ENCODE results near the gene ACTRT2.

Gene ACTRT2

DNA sequence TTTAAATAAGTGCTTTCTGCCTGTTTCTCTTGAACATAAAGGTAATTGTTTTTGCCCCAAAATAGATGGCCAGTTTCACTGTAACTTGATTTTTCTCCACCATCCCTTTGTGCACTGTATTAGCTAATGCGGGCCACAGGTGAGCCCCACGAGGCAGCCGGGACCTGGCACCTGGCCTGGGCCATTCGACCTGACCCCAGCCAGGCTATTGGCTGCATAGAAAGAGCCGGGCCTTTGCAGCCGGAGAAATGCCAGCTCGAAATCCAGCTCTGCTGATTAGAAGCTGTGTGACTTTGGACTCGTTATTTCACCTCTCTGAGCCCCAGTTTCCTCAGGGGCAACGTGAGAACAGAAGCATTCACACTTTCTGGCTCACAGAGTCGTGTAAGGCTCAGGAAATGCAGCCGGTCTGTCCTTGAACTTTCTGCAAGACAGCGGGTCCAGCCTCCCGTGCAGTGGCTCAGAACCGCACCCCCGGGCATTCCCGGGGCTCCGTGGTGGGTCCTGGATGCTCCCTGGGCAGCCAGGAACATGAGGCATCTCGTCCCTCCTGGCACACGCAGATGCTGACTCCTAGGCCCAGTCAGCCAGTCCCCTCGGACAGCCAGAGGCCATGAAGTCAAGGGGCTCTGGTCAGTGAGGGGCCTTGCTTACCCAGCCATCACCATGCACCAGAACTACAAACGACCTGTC, 37.4 kb upstream of the ACTRT2 start:
- no peak for DNase-seq (ENCODE audit: low spot score)

DNA sequence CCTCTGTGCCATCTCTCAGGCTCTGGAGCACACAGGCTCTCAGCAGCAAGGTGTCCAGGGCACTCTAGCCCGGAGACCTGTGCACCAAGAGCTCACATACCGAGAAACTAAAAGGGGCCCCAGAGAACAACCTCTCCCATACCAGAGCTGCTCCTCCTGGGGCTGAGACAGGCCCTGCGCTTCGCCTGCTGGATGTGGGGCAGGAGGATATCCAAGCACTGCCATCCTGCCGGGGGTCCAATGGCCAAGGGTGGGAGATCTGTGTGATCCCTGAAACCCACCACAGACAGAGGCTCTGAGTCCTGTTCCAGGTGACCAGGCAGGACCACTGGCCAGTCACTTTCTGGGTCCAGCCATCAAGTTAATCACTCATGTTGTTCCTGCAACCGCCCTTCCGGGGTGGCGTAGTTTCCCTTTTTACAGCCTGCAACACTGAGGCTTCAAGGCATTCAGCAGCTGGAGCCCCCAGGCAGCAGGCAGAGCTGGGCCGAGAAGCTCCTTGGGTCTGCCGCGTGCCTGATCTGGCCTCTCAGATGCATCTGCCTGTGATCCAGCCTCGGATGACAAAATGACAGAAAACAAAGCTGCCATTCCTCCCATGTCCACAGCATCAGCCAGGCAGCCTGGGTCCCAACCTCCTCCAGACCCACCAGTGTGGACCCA, 36.7 kb upstream of the ACTRT2 start:
- no peak for DNase-seq (ENCODE audit: low spot score)

DNA sequence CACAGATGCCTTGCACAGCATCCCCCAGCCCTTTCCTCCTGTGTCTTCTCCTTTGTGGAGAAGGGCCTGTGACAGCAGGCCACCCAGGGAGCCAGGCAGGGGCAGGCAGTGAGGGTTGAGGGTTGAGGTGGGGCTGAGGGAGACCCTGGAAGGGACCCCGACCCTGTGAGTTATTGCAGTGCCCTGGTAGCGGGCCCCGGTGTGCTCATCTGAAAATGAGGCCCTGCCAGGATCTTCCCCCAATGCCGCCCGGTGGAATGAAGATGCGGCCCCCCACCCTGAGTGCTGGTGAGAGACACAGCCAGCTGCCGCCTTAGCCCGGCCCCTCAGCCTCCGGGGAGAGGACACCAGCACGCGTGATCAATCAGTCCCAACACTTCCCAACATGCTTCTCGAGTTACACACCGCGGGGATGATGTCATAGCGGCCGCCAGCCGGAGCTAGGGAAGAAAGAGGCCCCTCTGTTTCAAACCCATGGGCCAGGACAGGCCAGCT, 36.2 kb upstream of the ACTRT2 start:
- DNase-seq (ENCODE audit: low spot score): no peak

DNA sequence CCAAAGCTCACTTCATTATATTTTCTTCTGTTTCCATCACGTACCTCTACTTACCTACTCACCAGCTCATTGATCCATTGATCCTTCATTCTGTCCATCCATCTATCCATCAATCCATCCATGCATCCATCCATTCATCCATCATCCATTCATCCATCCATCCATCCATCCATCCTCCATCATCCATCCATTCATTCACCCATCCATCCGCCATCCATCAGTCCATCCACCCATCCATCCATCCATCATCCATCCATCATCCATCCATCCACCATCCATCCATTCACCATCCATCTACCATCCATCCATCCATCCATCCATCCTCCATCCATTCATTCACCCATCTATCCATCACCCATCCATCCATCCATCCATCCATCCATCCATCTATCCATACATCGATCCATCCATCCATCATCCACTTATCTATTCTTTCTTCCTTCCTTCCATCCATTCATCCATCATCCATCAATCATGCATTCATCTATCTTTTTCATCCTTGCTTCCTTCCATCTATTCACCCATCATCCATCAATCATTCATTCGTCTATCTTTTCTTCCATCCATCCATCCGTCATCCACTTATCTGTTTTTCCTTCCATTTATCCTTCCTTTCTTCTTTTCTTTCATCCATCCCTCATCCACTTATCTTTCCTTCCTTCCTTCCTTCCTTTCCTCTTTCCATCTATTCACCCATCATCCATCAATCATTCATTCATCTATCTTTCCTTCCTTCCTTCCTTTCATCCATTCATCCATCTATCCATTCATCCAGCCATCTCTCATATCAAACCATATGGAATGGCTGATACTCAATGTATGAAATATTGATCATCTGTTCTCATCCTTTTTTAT, 35.3 kb upstream of the ACTRT2 start:
- DNase-seq (ENCODE audit: low spot score): no peak

DNA sequence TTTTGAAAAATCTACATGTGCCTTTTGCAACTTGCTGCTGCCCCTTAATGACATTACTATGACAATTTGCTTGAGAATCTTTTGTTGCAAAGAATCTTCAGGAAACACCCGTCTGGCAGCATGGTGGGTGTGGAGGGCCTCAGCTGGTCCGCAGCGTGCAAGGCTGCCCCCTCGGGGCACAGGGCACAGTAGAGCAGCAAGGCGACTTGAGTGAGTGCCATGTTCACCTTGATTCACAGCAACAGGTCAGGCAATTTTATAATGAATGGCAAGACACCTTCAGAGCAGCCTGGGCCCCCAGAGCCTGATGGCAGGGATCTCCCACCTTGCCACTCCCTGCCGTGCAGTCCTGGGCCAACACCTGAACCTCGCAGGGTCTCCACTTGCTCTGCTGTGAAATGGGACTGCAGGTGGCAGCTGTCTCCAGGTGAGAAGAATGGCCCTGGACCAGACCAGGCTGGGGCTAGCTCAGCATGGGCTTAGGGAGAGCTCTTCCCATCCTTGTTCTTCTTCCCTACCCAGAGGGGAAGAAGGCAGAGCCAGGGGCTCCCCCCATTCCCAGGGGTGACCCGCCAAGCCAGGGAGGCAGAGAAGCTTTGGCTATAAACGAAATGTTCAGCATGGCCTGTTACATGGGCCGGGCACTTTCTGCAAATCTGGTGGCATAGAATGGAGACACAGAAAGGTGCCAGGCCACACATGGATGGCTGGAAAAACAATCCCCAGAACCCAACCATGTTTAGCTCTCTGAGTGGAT, 34.5 kb upstream of the ACTRT2 start:
- DNase-seq (ENCODE audit: low spot score): no peak

DNA sequence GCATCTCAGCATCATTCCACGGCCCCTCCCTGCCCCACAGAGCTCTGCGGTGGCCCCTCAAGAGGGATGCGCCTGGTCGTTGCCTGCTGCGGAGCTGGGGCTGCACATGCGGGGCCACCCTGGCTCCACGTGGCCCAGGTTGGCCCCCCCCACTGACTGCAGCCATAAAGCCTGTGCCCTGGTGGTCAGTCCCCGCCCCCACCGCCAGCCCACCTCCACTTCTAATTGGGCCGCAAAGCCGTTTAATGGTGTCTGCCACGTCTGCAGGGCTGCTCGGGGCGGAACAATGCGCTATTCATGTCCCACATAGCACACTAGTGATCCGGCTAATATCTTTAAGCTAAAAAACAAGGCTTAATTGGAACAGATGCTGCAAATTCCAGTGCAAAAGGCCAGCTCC, 33.5 kb upstream of the ACTRT2 start:
- DNase-seq (ENCODE audit: low spot score): no peak

DNA sequence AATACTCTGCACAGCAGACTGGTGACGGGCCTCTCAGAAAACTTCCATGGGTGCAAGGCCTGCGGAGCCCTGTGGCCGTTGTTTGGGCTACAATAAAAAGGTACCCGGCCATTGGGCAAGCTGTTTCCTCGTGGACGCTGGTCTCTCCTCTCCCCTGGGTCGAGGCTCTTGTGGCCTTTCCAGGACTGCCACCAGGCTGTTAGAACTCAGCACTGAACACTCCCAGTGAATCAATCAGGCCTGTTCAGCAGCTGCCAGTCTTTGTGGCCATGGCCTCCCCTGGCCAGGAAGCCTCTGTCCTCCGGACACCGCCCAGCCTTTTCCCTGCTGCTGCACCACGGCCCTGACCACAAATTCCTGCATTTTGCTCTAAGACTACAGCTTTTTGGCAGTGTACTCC, 33.0 kb upstream of the ACTRT2 start:
- DNase-seq (ENCODE audit: low spot score): no peak

DNA sequence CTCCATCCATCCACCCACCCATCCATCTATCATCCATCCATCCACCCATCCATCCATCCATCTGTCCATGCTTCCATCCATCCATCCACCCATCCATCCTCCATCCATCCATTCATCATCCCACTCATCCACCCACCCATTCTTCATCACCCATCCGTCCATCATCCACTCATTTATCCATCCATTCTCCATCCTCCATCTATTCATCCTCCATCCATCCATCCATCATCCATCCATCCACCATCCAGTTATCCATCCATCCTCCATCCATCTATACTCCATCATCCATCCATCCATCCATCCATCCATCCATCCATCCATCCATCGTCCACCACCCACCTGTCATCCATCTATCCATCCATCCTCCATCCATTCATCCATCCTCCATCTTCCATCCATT, 32.1 kb upstream of the ACTRT2 start:
- no peak for DNase-seq (ENCODE audit: low spot score)

DNA sequence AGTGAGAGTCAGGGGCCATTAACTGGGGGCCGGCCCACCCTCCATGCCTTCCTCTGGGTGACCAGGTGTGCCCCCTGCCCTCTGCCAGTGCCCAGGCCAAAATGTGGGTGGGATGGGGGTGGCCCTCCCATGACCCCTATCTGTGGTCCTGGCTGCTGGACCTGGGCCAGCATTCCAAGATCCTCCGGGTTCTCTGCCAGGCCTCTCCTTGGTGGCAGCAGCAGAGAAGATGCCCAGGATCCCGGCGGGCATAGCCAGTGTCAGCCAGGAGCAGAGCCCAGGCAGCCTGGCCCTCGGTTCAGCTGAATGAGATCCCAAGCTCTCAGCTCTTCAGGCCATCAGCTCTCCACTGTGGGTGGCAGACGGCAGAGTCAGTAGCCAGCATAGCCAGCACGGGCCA, 31.3 kb upstream of the ACTRT2 start:
- DNase-seq (ENCODE audit: low spot score): no peak

DNA sequence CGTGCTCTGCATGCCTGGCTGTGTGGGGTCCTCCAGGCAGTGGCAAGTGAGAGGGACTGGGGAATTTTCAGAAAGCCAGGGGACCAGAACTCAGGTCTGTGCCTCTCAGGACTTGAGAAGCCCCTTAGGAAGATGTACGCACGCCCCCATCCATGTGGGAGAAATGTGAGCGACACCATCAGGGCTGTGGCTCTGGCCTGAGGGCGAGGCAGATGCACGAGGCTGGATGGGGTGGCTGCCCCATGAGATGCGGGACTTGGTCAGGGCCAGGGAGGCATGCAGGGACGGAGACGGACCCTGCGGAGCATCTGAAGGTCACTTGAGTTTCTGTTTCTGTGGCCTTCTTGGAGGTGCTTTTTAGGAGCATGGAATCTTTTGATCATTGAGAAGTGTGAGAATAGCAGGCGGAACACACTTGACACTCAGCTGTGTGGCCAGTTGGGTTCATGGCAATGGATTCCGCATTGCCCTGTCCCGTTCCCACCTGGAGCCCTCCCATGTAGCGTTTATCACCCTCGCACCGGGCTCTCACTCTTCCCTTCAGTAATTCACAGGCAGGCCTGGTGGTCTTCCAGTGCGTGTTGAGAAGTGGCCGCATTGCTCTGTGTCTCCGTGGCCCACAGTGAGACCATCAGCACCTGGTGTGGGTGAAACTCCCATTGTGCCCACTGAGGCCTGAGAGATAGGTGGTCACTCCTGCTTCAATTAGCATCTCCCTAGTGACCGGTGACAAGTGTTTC, 30.7 kb upstream of the ACTRT2 start:
- DNase-seq (ENCODE audit: low spot score): no peak

DNA sequence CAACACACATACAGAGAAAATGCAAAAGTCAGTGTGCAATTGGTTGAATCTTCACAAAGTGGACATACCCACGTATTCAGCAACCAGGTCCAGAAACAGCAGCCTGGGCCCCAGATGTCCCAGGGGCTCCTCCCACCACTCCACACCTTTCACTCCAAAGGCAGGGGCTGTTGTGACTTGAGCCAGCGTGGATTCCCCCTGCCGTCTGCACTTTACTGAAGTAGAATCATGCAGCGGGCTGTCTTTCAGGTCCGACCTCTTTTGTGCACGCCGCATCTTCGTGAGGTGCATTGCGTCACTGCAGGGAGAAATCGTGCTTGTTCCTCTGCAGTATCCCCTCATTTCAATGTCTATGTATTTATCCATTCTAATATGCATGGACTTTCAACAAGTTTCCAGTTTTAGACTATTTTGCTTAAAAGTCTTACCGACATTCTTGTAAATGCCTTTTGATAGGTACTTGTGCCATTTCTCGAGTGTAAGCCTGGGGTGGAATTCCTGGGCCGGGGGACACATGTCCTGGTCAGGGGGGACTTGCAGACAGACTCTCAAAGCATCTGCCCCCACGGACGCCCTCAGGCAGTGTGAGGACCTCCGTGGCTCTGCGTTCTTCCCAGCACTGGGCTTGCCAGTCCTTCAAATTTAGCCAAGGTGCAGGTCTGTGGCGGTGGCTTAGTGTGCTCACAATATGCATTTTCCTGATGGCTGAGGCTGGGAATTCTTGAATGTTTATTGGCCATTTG, 29.3 kb upstream of the ACTRT2 start:
- no peak for DNase-seq (ENCODE audit: low spot score)

DNA sequence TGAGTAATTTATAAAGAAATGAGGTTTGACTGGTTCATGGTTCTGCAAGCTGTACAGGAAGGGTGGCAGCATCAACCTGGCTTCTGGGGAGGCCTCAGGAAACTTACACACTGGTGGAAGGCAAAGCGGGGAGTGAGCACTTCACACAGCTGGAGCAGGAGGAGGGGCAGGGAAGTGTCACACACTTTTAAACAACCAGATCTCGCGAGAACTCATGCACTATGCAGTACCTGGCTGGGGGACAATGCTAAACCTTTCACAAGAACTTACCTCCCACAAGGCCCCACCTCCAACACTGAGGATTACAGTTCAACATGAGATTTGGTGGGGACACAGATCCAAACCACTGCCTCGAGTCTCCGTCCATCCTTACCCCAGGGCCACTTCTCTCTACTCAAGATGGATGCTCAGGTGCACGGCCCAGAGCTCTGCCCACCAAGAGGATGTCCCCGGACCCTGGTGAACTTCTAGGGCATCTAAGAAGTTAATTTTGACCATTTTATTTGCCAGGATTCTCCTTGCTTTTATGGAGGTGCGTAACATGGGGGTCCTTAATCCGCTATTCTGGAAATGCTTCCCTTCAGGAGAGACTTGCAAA, 22.7 kb upstream of the ACTRT2 start:
- no peak for DNase-seq (ENCODE audit: low spot score)

DNA sequence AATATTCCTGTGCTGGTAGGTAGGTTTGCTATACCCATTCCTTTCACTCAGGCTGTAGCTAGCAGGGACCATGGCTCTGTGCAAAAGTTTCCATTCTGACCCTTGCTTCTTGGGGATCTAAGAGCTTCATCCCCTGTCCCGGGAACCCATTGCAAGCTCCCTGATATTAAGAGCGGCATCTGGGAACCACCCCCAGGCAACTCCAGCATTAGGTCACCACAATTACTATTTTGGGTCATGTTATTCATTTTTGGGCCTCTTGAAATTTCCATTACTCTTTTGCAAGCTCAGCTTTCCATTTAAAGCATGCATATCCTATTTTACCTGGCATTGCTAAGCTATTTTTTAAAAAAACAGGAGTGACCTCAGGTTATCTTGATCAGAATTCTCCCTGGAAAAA, 22.1 kb upstream of the ACTRT2 start:
- no peak for DNase-seq (ENCODE audit: low spot score)

DNA sequence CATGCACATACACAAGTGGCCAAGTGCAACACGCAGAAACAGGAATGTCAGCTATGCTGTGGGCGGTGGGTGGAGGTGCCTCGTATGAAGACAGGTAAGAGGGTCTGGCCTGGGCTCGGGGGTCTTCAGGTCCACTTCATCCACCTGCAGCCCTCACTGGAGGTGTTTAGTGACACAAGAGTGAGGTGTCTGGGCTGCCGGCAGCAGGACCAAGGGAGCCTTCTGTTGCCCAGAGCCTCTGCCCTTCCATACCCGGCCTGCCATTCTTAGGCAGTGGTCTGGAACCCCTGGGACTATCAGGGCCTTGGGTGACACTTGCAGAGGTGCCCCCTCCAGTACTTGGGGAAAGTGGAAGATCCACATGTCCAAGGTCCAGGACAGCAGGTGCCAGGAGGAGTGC, 21.7 kb upstream of the ACTRT2 start:
- no peak for DNase-seq (ENCODE audit: low spot score)

DNA sequence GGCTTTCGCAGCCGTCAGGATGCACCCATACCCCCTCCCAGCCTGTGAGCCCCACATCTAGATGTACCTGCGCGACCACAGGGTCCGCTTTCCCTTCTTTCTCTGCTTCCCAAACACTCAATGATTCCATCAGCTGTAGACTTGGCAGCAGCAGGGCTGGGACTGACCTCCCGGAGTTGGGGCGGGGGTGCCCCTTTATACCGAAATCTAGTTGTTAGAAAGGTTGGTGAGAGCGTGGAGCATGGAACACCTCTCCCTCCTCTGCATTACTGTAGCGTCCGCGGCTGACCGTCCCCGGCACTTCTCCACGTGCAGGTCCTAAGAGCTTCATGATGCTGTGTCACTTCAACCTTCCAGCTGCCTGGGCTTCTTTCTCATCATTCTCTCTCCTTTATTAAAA, 21.1 kb upstream of the ACTRT2 start:
- no peak for DNase-seq (ENCODE audit: low spot score)

DNA sequence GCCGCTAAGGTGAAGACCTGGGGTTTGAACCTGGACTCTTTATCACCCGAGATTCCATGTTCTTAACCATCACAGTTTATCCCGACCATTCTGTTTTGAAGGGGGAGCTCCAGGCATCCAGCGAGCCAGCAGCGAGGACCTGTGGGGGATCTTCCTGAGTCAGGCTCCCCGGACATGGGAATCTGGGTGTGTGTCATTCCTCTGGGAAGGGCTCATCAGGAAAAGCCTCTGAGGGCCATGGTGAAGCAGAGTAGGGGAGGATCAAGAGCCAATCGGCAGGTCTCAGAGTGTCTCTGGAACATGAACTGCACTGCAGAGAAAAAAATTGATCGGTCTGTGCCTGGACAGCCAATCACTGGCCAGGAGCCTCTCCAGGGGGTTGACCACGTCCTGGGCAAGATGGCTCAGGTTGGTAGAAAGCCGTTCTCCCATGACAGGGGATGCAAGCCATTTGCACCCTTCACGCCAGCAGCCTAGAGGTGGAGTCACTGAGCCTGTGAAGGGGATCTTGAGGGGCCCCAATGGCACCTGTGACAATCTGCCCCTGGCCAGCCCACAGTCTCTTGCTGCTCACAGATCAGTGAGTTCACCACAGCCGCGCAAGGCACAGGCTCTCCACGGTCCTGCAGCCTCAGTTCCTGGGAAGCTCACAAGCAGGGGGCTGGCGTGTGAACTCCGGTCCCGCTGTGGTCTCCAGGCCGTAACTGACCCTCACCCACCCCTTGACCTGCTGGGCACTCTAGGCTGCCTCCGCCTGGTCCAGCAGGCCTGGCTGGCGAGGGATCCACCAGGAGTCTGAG, 20.4 kb upstream of the ACTRT2 start:
- no peak for DNase-seq (ENCODE audit: low spot score)

DNA sequence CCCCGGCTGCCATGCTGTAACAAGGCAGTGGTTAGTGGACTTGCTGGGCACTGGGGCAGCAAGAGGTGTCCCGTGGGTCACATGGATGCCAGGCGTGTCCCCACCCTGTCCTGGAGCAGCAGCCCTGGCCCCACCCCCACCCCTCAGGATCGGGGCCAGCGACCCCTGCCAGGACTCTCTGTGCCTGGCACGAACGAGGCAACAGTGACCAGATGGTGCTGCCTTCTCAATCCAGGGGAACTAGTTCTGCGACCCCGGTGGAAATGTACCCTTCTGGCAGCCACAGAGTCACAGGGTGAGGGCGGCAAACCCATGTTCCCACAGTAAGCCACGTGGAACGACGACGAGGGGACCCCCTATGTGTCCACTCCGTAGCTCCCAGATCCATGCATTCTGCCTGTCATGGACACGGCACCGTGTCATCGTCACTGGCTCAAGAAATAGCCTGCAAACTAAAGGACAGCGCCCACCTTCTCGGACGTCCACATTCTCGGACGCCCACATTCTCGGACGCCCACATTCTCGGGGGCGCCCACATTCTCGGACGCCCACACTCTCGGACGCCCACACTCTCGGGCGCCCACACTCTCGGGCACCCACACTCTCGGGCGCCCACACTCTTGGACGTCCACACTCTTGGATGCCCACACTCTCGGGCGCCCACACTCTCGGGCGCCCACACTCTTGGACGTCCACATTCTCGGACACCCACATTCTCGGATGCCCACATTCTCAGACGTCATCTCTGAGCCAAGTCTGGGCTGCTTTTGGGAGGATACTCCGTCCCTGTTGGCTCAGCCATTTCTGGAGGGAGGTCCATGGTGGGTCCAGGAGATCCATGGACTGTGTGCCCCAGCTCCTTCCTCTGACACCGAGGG, 19.6 kb upstream of the ACTRT2 start:
- no peak for DNase-seq (ENCODE audit: low spot score)

DNA sequence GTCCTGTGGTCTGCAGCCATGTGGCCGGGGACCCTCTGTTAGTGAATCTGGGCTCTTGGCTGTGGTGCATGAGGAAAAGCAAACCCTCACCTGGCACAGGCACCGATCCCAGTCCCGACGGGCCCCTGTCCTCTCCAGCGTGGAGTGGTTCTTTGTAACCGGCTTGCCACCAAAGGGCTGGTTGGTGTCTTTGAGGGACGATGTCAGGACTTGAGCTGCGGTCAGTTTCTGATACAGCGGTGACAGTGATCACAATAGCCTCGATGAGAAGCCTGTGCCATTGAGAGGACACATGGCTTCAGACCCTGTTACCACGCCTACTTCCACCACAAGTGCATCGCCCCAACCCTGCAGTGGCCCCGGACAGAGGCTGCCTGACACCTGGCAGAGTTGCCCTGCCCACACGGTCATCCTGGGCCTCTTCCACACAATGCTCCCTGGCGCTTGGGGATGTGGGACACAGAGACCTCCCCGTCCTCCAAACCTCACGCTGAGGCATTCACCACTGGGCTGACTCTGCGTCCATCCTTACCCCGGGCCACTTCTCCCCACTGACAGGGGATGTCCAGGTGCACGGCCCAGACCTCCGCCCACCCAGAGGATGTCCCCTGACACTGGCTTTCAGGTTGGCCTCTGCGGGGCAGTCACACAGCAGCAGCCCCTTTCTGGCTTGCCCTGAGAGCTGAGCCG, 18.8 kb upstream of the ACTRT2 start:
- DNase-seq (ENCODE audit: low spot score): no peak

All from HuH-7.5 (cell line).